WTC11 (cell line): ENCODE data around the gene ARHGAP4. TPM values are rescaled to one million over a fixed set of nuclear protein-coding genes. Genes with fewer than 3 reads are reported as not detected.

Source experiments
- ATAC-seq: fragments of 200-7000 bp; cut with Tn5 transposase; 2 replicates; pipeline ENCODE4 v1.10.0; 2021; ENCODE audit warnings: mild to moderate bottlenecking, moderate library complexity
- CTCF ChIA-PET: fragments of 300-600 bp; sonication (Branson Sonifier 250); formaldehyde crosslinking; loops from one replicate; lab custom pipeline; 2021; ENCODE audit warnings: antibody characterized with exemption; lab: Charles Lee
- POLR2A ChIA-PET: fragments of 350-600 bp; sonication (Branson Sonifier 250); formaldehyde crosslinking; loops from one replicate; lab custom pipeline; 2021; ENCODE audit warnings: antibody characterized with exemption; lab: Charles Lee
- DNase-seq: peaks from one replicate; pipeline ENCODE4 v3.0.0; 2021; ENCODE audit warnings: low spot score
- H3K27ac Mint-ChIP-seq: 2 replicates; pipeline ENCODE4 v1.8.0; 2021; ENCODE audit warnings: mixed read lengths
- H3K27me3 Mint-ChIP-seq: 2 replicates; pipeline ENCODE4 v1.8.0; 2021; ENCODE audit warnings: low read depth, mild to moderate bottlenecking, moderate library complexity, mixed read lengths
- H3K36me3 Mint-ChIP-seq: 2 replicates; pipeline ENCODE4 v1.8.0; 2021; ENCODE audit warnings: mixed read lengths
- H3K4me1 Mint-ChIP-seq: 2 replicates; pipeline ENCODE4 v1.8.0; 2022; ENCODE audit warnings: mixed read lengths
- H3K4me3 Mint-ChIP-seq: 2 replicates; pipeline ENCODE4 v1.8.0; 2021; ENCODE audit warnings: mild to moderate bottlenecking, moderate library complexity, mixed read lengths
- H3K9me3 Mint-ChIP-seq: 2 replicates; pipeline ENCODE4 v1.8.0; 2021; ENCODE audit warnings: mixed read lengths
- CREB1 ChIP-seq: sonication (generic); formaldehyde crosslinking; IDR thresholded peaks from 2 replicates; pipeline ENCODE4 v1.8.0; 2023; ENCODE audit warnings: mild to moderate bottlenecking, missing genetic modification reagents
- CREM ChIP-seq: sonication (generic); formaldehyde crosslinking; IDR thresholded peaks from 2 replicates; pipeline ENCODE4 v1.8.1; 2022; ENCODE audit warnings: mild to moderate bottlenecking, missing genetic modification reagents, moderate library complexity
- MYBL2 ChIP-seq: sonication (generic); formaldehyde crosslinking; IDR thresholded peaks from 2 replicates; pipeline ENCODE4 v1.8.1; 2023; ENCODE audit warnings: mild to moderate bottlenecking, moderate library complexity, missing genetic modification reagents
- NFE2L1 ChIP-seq: sonication (generic); formaldehyde crosslinking; IDR thresholded peaks from 2 replicates; pipeline ENCODE4 v1.8.1; 2023; ENCODE audit warnings: missing genetic modification reagents
- PRRX2 ChIP-seq: fragments of 250-450 bp; sonication (Bioruptor Pico); IDR thresholded peaks from 2 replicates; pipeline ENCODE4 v1.8.0; 2021; ENCODE audit warnings: mild to moderate bottlenecking
- SMAD4 ChIP-seq: sonication (generic); formaldehyde crosslinking; IDR thresholded peaks from 2 replicates; pipeline ENCODE4 v1.8.0; 2022; ENCODE audit warnings: mild to moderate bottlenecking, missing genetic modification reagents
- SP1 ChIP-seq: sonication (generic); formaldehyde crosslinking; conservative IDR thresholded peaks from 2 replicates; pipeline ENCODE4 v1.8.1; 2022; ENCODE audit warnings: missing genetic modification reagents
- TEAD1 ChIP-seq: sonication (generic); formaldehyde crosslinking; IDR thresholded peaks from 2 replicates; pipeline ENCODE4 v1.8.0; 2022; ENCODE audit warnings: mild to moderate bottlenecking, missing genetic modification reagents
- ZBTB21 ChIP-seq: sonication (generic); formaldehyde crosslinking; IDR thresholded peaks from 2 replicates; pipeline ENCODE4 v1.8.1; 2023; ENCODE audit warnings: mild to moderate bottlenecking, missing genetic modification reagents, borderline replicate concordance
- ZNF138 ChIP-seq: sonication (generic); formaldehyde crosslinking; conservative IDR thresholded peaks from 2 replicates; pipeline ENCODE4 v1.8.1; 2022; ENCODE audit warnings: mild to moderate bottlenecking, moderate library complexity, missing genetic modification reagents
- ZNF423 ChIP-seq: fragments of 250-450 bp; sonication (Bioruptor Pico); IDR thresholded peaks from 2 replicates; pipeline ENCODE4 v2.1.2; 2022; ENCODE audit warnings: mild to moderate bottlenecking, moderate library complexity
- ZNF671 ChIP-seq: fragments of 250-450 bp; sonication (Bioruptor Pico); IDR thresholded peaks from 2 replicates; pipeline ENCODE4 v1.8.0; 2021; ENCODE audit warnings: mild to moderate bottlenecking
- total RNA-seq: library from RNA; stranded (reverse); gene quantifications from 3 replicates; pipeline ENCODE4 v1.2.3, GENCODE V29; 2021
- TF ChIP-seq, protein P1 (sequence below): sonication (generic); formaldehyde crosslinking; IDR thresholded peaks from 2 replicates; pipeline ENCODE4 v1.8.0; 2022; ENCODE audit warnings: mild to moderate bottlenecking, missing genetic modification reagents
- TF ChIP-seq, protein P2 (sequence below): sonication (generic); formaldehyde crosslinking; IDR thresholded peaks from 2 replicates; pipeline ENCODE4 v1.8.1; 2023; ENCODE audit warnings: mild to moderate bottlenecking, missing genetic modification reagents, borderline replicate concordance
- TF ChIP-seq, protein P3 (sequence below): fragments of 250-450 bp; sonication (Bioruptor Pico); IDR thresholded peaks from 2 replicates; pipeline ENCODE4 v1.9.0; 2021; ENCODE audit warnings: mild to moderate bottlenecking
- TF ChIP-seq, protein P4 (sequence below): fragments of 250-450 bp; sonication (Bioruptor Pico); IDR thresholded peaks from 2 replicates; pipeline ENCODE4 v1.8.0; 2021; ENCODE audit warnings: mild to moderate bottlenecking
- TF ChIP-seq, protein P5 (sequence below): sonication (generic); formaldehyde crosslinking; IDR thresholded peaks from 2 replicates; pipeline ENCODE4 v1.8.1; 2023; ENCODE audit warnings: mild to moderate bottlenecking, missing genetic modification reagents
- TF ChIP-seq, protein P6 (sequence below): fragments of 250-450 bp; sonication (Bioruptor Pico); IDR thresholded peaks from 2 replicates; pipeline ENCODE4 v1.9.0; 2021; ENCODE audit warnings: mild to moderate bottlenecking, borderline replicate concordance
- TF ChIP-seq, protein P7 (sequence below): sonication (generic); formaldehyde crosslinking; conservative IDR thresholded peaks from 2 replicates; pipeline ENCODE4 v1.8.1; 2022; ENCODE audit warnings: mild to moderate bottlenecking, missing genetic modification reagents

The ARHGAP4 gene
- total RNA-seq, 1 experiment from 2014 or later, result 52.1 TPM

DNA sequence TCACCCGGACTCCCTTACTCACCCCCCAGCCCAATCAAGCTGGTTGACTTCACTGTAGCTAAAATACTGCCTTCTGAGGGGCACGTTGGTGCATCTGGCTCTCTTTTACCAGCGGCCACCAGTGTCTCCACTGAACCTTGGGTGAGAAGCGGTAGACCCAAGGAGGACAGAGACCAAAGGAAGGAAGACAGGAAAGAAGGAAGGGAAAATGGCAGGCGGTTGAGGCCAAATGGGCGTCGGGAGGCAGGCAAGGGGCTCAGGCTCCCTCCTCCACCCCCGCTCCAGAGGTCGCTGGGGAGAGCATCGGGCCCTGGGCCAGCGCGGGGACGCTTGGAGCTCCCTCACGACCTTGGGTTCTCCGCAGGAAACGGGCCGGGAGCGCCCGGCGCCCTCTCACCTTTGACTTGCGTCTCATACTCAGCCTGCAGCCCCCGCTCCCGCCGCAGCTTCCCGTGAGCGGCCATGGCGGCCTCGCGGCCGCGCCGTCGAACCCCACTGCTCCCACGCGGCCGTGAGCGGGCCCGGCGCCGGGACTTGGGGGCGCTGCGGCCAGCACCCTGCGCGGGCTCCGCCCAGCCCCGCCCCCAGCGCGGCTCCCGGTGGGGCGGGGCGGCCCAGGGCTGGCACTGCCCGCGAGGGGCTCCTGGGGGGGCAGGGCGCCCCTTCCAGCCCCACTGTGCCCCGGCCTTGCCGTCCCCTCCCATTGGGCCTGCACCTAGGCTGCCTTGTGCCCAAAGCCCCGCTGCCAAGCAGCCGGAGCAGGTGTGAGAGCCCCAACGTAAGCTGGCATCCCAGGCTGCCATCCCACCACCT is at the start of gene ARHGAP4 (continued):
- TF ChIP-seq ZBTB21 (CRISPR knock-in tag), result no peak
- TF ChIP-seq, protein P1, sequence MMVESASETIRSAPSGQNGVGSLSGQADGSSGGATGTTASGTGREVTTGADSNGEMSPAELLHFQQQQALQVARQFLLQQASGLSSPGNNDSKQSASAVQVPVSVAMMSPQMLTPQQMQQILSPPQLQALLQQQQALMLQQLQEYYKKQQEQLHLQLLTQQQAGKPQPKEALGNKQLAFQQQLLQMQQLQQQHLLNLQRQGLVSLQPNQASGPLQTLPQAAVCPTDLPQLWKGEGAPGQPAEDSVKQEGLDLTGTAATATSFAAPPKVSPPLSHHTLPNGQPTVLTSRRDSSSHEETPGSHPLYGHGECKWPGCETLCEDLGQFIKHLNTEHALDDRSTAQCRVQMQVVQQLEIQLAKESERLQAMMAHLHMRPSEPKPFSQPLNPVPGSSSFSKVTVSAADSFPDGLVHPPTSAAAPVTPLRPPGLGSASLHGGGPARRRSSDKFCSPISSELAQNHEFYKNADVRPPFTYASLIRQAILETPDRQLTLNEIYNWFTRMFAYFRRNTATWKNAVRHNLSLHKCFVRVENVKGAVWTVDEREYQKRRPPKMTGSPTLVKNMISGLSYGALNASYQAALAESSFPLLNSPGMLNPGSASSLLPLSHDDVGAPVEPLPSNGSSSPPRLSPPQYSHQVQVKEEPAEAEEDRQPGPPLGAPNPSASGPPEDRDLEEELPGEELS (CRISPR knock-in tag), result no peak
- no peak for TF ChIP-seq CREM
- TF ChIP-seq, protein P2, sequence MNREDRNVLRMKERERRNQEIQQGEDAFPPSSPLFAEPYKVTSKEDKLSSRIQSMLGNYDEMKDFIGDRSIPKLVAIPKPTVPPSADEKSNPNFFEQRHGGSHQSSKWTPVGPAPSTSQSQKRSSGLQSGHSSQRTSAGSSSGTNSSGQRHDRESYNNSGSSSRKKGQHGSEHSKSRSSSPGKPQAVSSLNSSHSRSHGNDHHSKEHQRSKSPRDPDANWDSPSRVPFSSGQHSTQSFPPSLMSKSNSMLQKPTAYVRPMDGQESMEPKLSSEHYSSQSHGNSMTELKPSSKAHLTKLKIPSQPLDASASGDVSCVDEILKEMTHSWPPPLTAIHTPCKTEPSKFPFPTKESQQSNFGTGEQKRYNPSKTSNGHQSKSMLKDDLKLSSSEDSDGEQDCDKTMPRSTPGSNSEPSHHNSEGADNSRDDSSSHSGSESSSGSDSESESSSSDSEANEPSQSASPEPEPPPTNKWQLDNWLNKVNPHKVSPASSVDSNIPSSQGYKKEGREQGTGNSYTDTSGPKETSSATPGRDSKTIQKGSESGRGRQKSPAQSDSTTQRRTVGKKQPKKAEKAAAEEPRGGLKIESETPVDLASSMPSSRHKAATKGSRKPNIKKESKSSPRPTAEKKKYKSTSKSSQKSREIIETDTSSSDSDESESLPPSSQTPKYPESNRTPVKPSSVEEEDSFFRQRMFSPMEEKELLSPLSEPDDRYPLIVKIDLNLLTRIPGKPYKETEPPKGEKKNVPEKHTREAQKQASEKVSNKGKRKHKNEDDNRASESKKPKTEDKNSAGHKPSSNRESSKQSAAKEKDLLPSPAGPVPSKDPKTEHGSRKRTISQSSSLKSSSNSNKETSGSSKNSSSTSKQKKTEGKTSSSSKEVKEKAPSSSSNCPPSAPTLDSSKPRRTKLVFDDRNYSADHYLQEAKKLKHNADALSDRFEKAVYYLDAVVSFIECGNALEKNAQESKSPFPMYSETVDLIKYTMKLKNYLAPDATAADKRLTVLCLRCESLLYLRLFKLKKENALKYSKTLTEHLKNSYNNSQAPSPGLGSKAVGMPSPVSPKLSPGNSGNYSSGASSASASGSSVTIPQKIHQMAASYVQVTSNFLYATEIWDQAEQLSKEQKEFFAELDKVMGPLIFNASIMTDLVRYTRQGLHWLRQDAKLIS (CRISPR knock-in tag), result no peak
- TF ChIP-seq ZNF671 (CRISPR knock-in tag), result peak; percentile 22; the same call in 1 of the 2 replicates
- no peak for TF ChIP-seq SMAD4
- TF ChIP-seq NFE2L1 (CRISPR knock-in tag), result peak; percentile 43; the same call in 1 of the 2 replicates
- TF ChIP-seq CREB1 (CRISPR knock-in tag), result no peak
- TF ChIP-seq, protein P3, sequence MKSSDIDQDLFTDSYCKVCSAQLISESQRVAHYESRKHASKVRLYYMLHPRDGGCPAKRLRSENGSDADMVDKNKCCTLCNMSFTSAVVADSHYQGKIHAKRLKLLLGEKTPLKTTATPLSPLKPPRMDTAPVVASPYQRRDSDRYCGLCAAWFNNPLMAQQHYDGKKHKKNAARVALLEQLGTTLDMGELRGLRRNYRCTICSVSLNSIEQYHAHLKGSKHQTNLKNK (CRISPR knock-in tag), result no peak
- TF ChIP-seq, protein P4, sequence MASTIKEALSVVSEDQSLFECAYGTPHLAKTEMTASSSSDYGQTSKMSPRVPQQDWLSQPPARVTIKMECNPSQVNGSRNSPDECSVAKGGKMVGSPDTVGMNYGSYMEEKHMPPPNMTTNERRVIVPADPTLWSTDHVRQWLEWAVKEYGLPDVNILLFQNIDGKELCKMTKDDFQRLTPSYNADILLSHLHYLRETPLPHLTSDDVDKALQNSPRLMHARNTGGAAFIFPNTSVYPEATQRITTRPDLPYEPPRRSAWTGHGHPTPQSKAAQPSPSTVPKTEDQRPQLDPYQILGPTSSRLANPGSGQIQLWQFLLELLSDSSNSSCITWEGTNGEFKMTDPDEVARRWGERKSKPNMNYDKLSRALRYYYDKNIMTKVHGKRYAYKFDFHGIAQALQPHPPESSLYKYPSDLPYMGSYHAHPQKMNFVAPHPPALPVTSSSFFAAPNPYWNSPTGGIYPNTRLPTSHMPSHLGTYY (CRISPR knock-in tag), result no peak
- TF ChIP-seq SP1 (CRISPR knock-in tag), result peak; percentile 58; the same call in 1 of the 2 replicates
- no peak for TF ChIP-seq MYBL2
- no peak for TF ChIP-seq ZNF423
- TF ChIP-seq, protein P5, sequence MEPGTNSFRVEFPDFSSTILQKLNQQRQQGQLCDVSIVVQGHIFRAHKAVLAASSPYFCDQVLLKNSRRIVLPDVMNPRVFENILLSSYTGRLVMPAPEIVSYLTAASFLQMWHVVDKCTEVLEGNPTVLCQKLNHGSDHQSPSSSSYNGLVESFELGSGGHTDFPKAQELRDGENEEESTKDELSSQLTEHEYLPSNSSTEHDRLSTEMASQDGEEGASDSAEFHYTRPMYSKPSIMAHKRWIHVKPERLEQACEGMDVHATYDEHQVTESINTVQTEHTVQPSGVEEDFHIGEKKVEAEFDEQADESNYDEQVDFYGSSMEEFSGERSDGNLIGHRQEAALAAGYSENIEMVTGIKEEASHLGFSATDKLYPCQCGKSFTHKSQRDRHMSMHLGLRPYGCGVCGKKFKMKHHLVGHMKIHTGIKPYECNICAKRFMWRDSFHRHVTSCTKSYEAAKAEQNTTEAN (CRISPR knock-in tag), result 0 out of 2 replicates have a peak, but pooled peaks have one; percentile 56
- TF ChIP-seq, all 79 proteins: peak for 8

DNA sequence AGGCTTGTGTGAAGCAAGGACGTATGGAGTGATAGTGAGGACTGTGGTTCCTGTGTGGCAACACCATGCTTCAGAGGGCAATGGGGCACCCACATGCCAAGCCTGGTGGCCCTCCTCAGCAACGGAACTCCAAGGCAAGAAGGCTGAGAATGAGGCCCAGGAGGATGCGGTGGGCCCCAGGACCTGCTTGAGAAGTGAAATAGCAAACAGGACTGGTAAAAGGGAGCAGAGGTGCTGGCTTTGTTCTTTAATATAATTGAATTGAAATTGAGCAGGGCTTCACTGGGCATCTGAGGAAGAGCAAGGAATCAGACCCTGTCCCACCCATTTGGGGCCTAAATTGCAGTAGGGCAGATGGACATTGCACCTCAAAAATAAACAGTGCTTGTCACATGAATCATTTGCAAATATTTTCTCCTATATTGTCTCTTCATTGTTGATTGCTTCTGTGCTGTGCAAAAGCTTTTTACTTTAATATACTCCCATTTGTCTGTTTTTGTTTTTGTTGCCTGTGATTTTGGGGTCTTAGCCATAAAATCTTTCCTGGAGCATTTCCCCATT is 48.7 kb upstream of the ARHGAP4 start:
- Mint-ChIP-seq H3K36me3 (no peaks in the 10 kb centered on the region; the same call in 1 of the 2 replicates), H3K4me3 (no peak overlapping the region), H3K27me3 (no peaks in the 10 kb centered on the region), H3K9me3 (no peaks in the 10 kb centered on the region), H3K27ac (0 out of 2 replicates have a peak overlapping the region, but pooled peaks have one; percentile 19), H3K4me1 (0 out of 2 replicates have a peak, but pooled peaks cover 10% of the 10 kb centered on the region)
- ChIA-PET POLR2A (interaction anchor here (0.8 kb wide), 1 partner anchor 27 kb away, joined by 3 read pairs; no protein-coding TSS in a partner anchor), CTCF (interaction anchor here (1.1 kb wide), 2 partner anchors 39 to 333 kb away, joined by 3 to 4 read pairs; no protein-coding TSS in a partner anchor)
- no peak for ATAC-seq
- DNase-seq, result no peak
- TF ChIP-seq, protein P6, sequence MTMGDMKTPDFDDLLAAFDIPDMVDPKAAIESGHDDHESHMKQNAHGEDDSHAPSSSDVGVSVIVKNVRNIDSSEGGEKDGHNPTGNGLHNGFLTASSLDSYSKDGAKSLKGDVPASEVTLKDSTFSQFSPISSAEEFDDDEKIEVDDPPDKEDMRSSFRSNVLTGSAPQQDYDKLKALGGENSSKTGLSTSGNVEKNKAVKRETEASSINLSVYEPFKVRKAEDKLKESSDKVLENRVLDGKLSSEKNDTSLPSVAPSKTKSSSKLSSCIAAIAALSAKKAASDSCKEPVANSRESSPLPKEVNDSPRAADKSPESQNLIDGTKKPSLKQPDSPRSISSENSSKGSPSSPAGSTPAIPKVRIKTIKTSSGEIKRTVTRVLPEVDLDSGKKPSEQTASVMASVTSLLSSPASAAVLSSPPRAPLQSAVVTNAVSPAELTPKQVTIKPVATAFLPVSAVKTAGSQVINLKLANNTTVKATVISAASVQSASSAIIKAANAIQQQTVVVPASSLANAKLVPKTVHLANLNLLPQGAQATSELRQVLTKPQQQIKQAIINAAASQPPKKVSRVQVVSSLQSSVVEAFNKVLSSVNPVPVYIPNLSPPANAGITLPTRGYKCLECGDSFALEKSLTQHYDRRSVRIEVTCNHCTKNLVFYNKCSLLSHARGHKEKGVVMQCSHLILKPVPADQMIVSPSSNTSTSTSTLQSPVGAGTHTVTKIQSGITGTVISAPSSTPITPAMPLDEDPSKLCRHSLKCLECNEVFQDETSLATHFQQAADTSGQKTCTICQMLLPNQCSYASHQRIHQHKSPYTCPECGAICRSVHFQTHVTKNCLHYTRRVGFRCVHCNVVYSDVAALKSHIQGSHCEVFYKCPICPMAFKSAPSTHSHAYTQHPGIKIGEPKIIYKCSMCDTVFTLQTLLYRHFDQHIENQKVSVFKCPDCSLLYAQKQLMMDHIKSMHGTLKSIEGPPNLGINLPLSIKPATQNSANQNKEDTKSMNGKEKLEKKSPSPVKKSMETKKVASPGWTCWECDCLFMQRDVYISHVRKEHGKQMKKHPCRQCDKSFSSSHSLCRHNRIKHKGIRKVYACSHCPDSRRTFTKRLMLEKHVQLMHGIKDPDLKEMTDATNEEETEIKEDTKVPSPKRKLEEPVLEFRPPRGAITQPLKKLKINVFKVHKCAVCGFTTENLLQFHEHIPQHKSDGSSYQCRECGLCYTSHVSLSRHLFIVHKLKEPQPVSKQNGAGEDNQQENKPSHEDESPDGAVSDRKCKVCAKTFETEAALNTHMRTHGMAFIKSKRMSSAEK (CRISPR knock-in tag), result no peak
- TF ChIP-seq, protein P7, sequence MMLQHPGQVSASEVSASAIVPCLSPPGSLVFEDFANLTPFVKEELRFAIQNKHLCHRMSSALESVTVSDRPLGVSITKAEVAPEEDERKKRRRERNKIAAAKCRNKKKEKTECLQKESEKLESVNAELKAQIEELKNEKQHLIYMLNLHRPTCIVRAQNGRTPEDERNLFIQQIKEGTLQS (CRISPR knock-in tag), result no peak
- TF ChIP-seq ZNF671 (CRISPR knock-in tag) (no peak), ZNF138 (CRISPR knock-in tag) (no peak), MYBL2 (no peak), PRRX2 (CRISPR knock-in tag) (no peak), TEAD1 (CRISPR knock-in tag) (no peak), ZBTB21 (CRISPR knock-in tag) (no peak)
